ENCODE data around the gene ACOT8. TPM values are rescaled to one million over a fixed set of nuclear protein-coding genes. Genes with fewer than 3 reads are reported as not detected.
A peak's percentile ranks its signal among the peaks of the same experiment; 100 is the strongest.

Gene ACOT8
- total RNA-seq, 5 donors from 2014 or later (not counting 1 experiment from before 2014, with no cell fraction given): 20.4 to 33.9 (median 32.0) TPM

GRCh38 chr20:45893831-45894230 lies 36.6 kb upstream of the ACOT8 start:
- H3K27me3 Mint-ChIP-seq: no peaks in the 10 kb centered on the region
- peaks cover 18 to 38% of the 10 kb centered on the region in 2 donors for H3K36me3 ChIP-seq (ENCODE audit: control insufficient read depth in 2 of 2, extremely low read depth in 1 of 2, insufficient read depth in 1 of 2, low read length in 1 of 2)
- ATAC-seq (replicated peaks in 1 of 4) (no peak), DNase-seq (no peak)
- 100% methylated on average over 2 of the region's 4 CpGs for WGBS (ENCODE audit: insufficient coverage)
- POLR2A ChIA-PET: interaction anchor here in 1 of 2 donors (0.7 kb wide), 1 partner anchor 37 kb away, joined by 3 read pairs; no protein-coding TSS in a partner anchor
- no peak overlapping the region for H3K4me3 ChIP-seq (ENCODE audit: control insufficient read depth in 1 of 2, extremely low read depth in 1 of 2, low read length in 1 of 2)
- H3K4me3 Mint-ChIP-seq: peak overlapping the region in 1 of 3 donors; percentile 7
- H3K9me3 Mint-ChIP-seq: no peaks in the 10 kb centered on the region
- no peaks in the 10 kb centered on the region for H3K9me3 ChIP-seq
- CTCF ChIA-PET: interaction anchor here in 1 of 2 donors (0.7 to 1.8 kb wide), 2 partner anchors 76 to 1740 kb away, joined by 3 to 4 read pairs; no protein-coding TSS in a partner anchor
- H3K27ac Mint-ChIP-seq: peak overlapping the region; percentile 54 to 71
- peaks cover 17% of the 10 kb centered on the region for H3K36me3 Mint-ChIP-seq
- H3K4me1 ChIP-seq (ENCODE audit: control insufficient read depth in 1 of 2, extremely low read depth in 1 of 2, insufficient read depth in 2 of 2, low read length in 2 of 2): peaks cover 4 to 41% of the 10 kb centered on the region in 2 experiments
- H3K27me3 ChIP-seq (replicated peaks in 1 of 2; ENCODE audit: control insufficient read depth in 2 of 2, extremely low read depth in 1 of 2, insufficient read depth in 2 of 2, low read length in 1 of 2): no peaks in the 10 kb centered on the region
- no peak overlapping the region for H3K27ac ChIP-seq (ENCODE audit: low read length)
- peaks cover 22 to 38% (median 37%) of the 10 kb centered on the region in 3 donors for H3K4me1 Mint-ChIP-seq

DNA sequence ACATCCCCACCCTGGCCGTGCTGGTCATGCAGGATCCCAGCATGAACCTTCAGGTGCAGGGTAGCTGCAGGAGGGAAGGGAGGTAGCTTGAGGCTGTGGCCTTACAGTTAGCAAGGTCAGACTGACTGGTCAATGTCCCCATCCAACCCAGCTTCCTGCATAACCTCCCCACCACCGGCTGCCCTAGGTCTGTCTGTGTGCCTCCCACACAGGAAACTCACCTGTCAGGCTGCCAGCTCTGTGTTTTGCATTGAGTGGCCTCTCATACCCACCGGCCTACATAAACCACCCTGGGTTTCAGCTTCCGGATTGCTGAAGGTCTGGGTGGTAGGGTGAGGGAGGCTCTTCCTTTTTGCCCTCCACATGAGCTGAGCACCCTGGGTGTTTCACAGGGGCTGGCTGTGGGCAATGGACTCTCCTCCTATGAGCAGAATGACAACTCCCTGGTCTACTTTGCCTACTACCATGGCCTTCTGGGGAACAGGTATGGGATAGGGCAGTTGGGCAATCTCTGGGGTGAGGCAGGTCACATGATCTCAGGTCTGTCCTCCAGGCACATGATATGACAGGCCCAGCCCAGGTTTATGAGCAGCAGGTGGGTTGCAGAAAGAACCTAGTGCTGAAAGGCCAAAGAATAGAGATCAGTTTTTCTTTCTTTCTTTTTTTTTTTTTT lies 35.8 kb upstream of the ACOT8 start:
- 0% methylated on average over 1 of the region's 4 CpGs for WGBS (ENCODE audit: insufficient coverage)
- H3K36me3 Mint-ChIP-seq: peaks cover 14% of the 10 kb centered on the region
- DNase-seq (peak in 2 of 35 experiments; percentile 27 to 44), ATAC-seq (replicated peaks in 1 of 4) (peak in 2 of 4 experiments; percentile 10 to 17)
- Histone ChIP-seq H3K36me3 (ENCODE audit: control insufficient read depth in 2 of 2, extremely low read depth in 1 of 2, insufficient read depth in 1 of 2, low read length in 1 of 2) (peaks cover 14 to 30% of the 10 kb centered on the region in 2 donors), H3K27ac (ENCODE audit: low read length) (no peak overlapping the region), H3K9me3 (no peaks in the 10 kb centered on the region), H3K27me3 (replicated peaks in 1 of 2; ENCODE audit: control insufficient read depth in 2 of 2, extremely low read depth in 1 of 2, insufficient read depth in 2 of 2, low read length in 1 of 2) (no peaks in the 10 kb centered on the region), H3K4me3 (ENCODE audit: control insufficient read depth in 1 of 2, extremely low read depth in 1 of 2, low read length in 1 of 2) (no peak overlapping the region), H3K4me1 (ENCODE audit: control insufficient read depth in 1 of 2, extremely low read depth in 1 of 2, insufficient read depth in 2 of 2, low read length in 2 of 2) (peaks cover 4 to 41% of the 10 kb centered on the region in 2 experiments)
- peak overlapping the region; percentile 80 to 85 for H3K27ac Mint-ChIP-seq
- CTCF ChIA-PET: interaction anchor here (0.7 to 1.8 kb wide), 5 partner anchors 68 to 1739 kb away, joined by 3 to 6 read pairs (median 3); no protein-coding TSS in a partner anchor
- H3K4me1 Mint-ChIP-seq: peaks cover 22 to 40% (median 40%) of the 10 kb centered on the region in 3 donors
- no peaks in the 10 kb centered on the region for H3K27me3 Mint-ChIP-seq
- no peaks in the 10 kb centered on the region for H3K9me3 Mint-ChIP-seq
- peak overlapping the region; percentile 91 to 92 (median 92) for H3K4me3 Mint-ChIP-seq
- POLR2A ChIA-PET: no interaction called here

- Mint-ChIP-seq H3K9me3 (no peaks in the 10 kb centered on the region), H3K27ac (peak overlapping the region; percentile 75 to 85), H3K36me3 (peaks cover 9% of the 10 kb centered on the region), H3K4me1 (peaks cover 22 to 43% (median 43%) of the 10 kb centered on the region in 3 donors), H3K4me3 (peak overlapping the region; percentile 91 to 92 (median 92)), H3K27me3 (no peaks in the 10 kb centered on the region)
- H3K4me1 ChIP-seq (ENCODE audit: control insufficient read depth in 1 of 2, extremely low read depth in 1 of 2, insufficient read depth in 2 of 2, low read length in 2 of 2): peaks cover 4 to 41% of the 10 kb centered on the region in 2 experiments
- H3K27ac ChIP-seq (ENCODE audit: low read length): peak overlapping the region; percentile 40
- 80% methylated on average over 6 of the region's 9 CpGs for WGBS (ENCODE audit: insufficient coverage)
- H3K4me3 ChIP-seq (ENCODE audit: control insufficient read depth in 1 of 2, extremely low read depth in 1 of 2, low read length in 1 of 2): peak overlapping the region; percentile 82 to 90
- no peaks in the 10 kb centered on the region for H3K27me3 ChIP-seq (replicated peaks in 1 of 2; ENCODE audit: control insufficient read depth in 2 of 2, extremely low read depth in 1 of 2, insufficient read depth in 2 of 2, low read length in 1 of 2)
- peaks cover 13 to 23% of the 10 kb centered on the region in 2 donors for H3K36me3 ChIP-seq (ENCODE audit: control insufficient read depth in 2 of 2, extremely low read depth in 1 of 2, insufficient read depth in 1 of 2, low read length in 1 of 2)
- CTCF ChIA-PET: interaction anchor here (0.7 to 1.8 kb wide), 5 partner anchors 36 to 93 kb away, joined by 3 to 6 read pairs (median 3); no protein-coding TSS in a partner anchor
- no peaks in the 10 kb centered on the region for H3K9me3 ChIP-seq
- DNase-seq: no peak
- no peak for ATAC-seq (replicated peaks in 1 of 4)
- POLR2A ChIA-PET: no interaction called here
Measured at GRCh38 chr20:45892049-45892825, 35.0 kb upstream of the ACOT8 start.

DNA sequence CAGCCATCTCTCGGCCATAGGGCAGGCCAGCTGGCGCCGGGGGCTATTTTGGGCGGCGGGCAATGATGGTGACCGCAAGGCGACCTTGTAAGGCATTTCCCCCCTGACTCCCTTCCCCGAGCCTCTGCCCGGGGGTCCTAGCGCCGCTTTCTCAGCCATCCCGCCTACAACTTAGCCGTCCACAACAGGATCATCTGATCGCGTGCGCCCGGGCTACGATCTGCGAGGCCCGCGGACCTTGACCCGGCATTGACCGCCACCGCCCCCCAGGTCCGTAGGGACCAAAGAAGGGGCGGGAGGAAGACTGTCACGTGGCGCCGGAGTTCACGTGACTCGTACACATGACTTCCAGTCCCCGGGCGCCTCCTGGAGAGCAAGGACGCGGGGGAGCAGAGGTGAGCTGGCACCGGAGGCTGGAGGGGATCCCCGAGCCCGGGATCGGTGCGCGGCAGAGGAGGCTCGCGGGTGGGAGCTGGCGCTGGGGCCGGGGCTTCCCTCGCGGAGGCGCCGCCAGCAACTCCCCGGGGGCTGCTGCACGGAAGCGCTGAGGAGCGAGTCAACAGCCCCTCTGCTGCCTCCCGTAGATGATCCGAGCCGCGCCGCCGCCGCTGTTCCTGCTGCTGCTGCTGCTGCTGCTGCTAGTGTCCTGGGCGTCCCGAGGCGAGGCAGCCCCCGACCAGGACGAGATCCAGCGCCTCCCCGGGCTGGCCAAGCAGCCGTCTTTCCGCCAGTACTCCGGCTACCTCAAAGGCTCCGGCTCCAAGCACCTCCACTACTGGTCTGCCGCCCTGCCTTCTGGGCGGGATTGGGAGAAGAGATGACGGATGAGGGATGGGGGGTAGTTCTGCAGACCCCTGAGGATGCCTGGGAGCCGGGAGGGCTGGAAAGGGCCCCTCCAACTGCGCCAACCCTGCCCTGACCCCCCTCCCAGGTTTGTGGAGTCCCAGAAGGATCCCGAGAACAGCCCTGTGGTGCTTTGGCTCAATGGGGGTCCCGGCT lies 34.1 kb upstream of the ACOT8 start, which contains the start of the genes CTSA and NEURL2:
TSS of gene CTSA (plus strand) at position 351 of the 999 bp plus-strand sequence. CDS start at position 585, 234 bp downstream.
TSS of gene NEURL2 (minus strand) at position 224 of the 999 bp plus-strand sequence. CDS start at position 7, 217 bp downstream.
- Mint-ChIP-seq H3K27ac (peak within 1 kb of the TSS; percentile 88 to 94), H3K9me3 (no peaks in the 10 kb centered on the region), H3K4me1 (peaks cover 22 to 46% (median 43%) of the 10 kb centered on the region in 3 donors), H3K36me3 (peaks cover 9% of the 10 kb centered on the region), H3K27me3 (no peaks in the 10 kb centered on the region), H3K4me3 (peak within 1 kb of the TSS; percentile 91 to 92 (median 92))
- peak within 1 kb of the TSS; percentile 40 for H3K27ac ChIP-seq (ENCODE audit: low read length)
- H3K9me3 ChIP-seq: no peaks in the 10 kb centered on the region
- WGBS (ENCODE audit: insufficient coverage): under 1% methylated on average over 74 of the region's 78 CpGs
- ATAC-seq (replicated peaks in 1 of 4) (peak; percentile 81 to 91 (median 85)), DNase-seq (peak; percentile 49 to 88 (median 74))
- H3K4me3 ChIP-seq (ENCODE audit: control insufficient read depth in 1 of 2, extremely low read depth in 1 of 2, low read length in 1 of 2): peak within 1 kb of the TSS; percentile 82 to 90
- ChIA-PET CTCF (interaction anchor here in 1 of 2 donors (1.0 to 1.5 kb wide), 3 partner anchors 35 to 69 kb away, joined by 3 to 6 read pairs (median 6); no protein-coding TSS in a partner anchor), POLR2A (interaction anchor here in 1 of 2 donors (0.5 kb wide), 1 partner anchor 44 kb away, joined by 9 read pairs; no protein-coding TSS in a partner anchor)
- peaks cover 8 to 18% of the 10 kb centered on the region in 2 donors for H3K36me3 ChIP-seq (ENCODE audit: control insufficient read depth in 2 of 2, extremely low read depth in 1 of 2, insufficient read depth in 1 of 2, low read length in 1 of 2)
- no peaks in the 10 kb centered on the region for H3K27me3 ChIP-seq (replicated peaks in 1 of 2; ENCODE audit: control insufficient read depth in 2 of 2, extremely low read depth in 1 of 2, insufficient read depth in 2 of 2, low read length in 1 of 2)
- H3K4me1 ChIP-seq (ENCODE audit: control insufficient read depth in 1 of 2, extremely low read depth in 1 of 2, insufficient read depth in 2 of 2, low read length in 2 of 2): peaks cover 4 to 41% of the 10 kb centered on the region in 2 experiments

DNA sequence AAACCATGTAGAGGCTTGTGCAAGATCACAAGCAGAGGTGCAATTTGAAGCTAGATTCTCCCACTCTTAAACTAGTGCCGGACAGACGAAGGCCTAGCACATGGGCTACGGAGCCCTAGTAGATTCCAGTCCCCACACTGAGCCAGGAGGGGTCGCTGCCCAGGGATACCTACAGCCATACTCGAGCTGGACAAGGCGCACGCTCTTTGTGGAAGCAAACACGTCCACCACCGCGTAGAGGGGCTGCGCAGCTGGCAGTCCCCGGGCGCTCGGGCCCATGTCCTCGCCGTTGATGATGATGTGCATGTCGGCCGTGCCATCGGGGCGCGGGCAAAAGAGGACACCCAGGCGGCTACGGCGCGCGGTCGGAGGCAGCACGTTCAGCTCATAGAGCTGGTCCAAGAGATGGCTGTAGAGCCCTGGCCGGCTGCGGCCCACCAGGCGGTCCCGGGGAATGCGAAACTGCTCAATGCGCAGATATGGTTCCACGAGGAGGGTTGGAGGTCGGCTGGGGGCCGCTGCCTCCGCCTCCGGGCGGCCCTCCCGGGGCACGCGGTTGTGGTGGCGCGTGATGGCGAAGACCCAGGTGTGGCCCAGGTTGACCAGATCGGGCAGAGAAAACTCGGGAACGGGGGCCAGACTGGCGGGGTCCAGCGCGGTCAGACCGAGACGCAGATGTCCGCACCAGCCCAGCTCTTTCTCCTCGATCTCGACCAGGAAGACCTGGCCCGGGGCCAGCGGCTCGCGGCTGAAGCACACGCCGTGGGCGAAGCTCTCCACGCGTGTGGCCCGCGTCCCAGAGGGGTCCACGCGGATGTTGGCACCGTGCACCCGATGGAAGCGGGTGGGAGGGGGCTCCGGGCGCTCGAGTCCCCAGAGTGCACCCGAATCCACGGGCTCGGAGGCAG lies 33.1 kb upstream of the ACOT8 start:
- peak in 31 of 35 experiments; percentile 21 to 63 (median 35) for DNase-seq
- Histone ChIP-seq H3K4me1 (ENCODE audit: control insufficient read depth in 1 of 2, extremely low read depth in 1 of 2, insufficient read depth in 2 of 2, low read length in 2 of 2) (peaks cover 4 to 41% of the 10 kb centered on the region in 2 experiments), H3K27ac (ENCODE audit: low read length) (peak overlapping the region; percentile 40), H3K36me3 (ENCODE audit: control insufficient read depth in 2 of 2, extremely low read depth in 1 of 2, insufficient read depth in 1 of 2, low read length in 1 of 2) (peaks cover 8 to 18% of the 10 kb centered on the region in 2 donors), H3K9me3 (no peaks in the 10 kb centered on the region), H3K4me3 (ENCODE audit: control insufficient read depth in 1 of 2, extremely low read depth in 1 of 2, low read length in 1 of 2) (peak overlapping the region; percentile 82 to 90), H3K27me3 (replicated peaks in 1 of 2; ENCODE audit: control insufficient read depth in 2 of 2, extremely low read depth in 1 of 2, insufficient read depth in 2 of 2, low read length in 1 of 2) (no peaks in the 10 kb centered on the region)
- CTCF ChIA-PET: interaction anchor here (0.7 to 1.3 kb wide), 5 partner anchors 9 to 192 kb away, joined by 3 to 6 read pairs (median 4); partner anchors contain the start of gene ZSWIM1 (in 1 of the 2)
- H3K27ac Mint-ChIP-seq: peak overlapping the region; percentile 88 to 94
- 9% methylated on average over 79 of the region's 79 CpGs for WGBS (ENCODE audit: insufficient coverage)
- no peaks in the 10 kb centered on the region for H3K9me3 Mint-ChIP-seq
- no peaks in the 10 kb centered on the region for H3K27me3 Mint-ChIP-seq
- peak; percentile 30 to 42 (median 32) for ATAC-seq (replicated peaks in 1 of 4)
- H3K4me3 Mint-ChIP-seq: peak overlapping the region; percentile 91 to 92 (median 92)
- peaks cover 9% of the 10 kb centered on the region for H3K36me3 Mint-ChIP-seq
- H3K4me1 Mint-ChIP-seq: peaks cover 24 to 50% (median 49%) of the 10 kb centered on the region in 3 donors
- POLR2A ChIA-PET: no interaction called here
